H1 (cell line): ENCODE results near the gene POLR1B. TPM values are rescaled to one million over a fixed set of nuclear protein-coding genes. Genes with fewer than 3 reads are reported as not detected.
A peak's percentile ranks its signal among the peaks of the same experiment; 100 is the strongest.

ENCODE experiments used
- CTCF ChIA-PET: fragments of 300-600 bp; sonication (Branson Sonifier 250); formaldehyde crosslinking; loops from one replicate; lab custom pipeline; 2021; ENCODE audit not compliant: partially characterized antibody; lab: Charles Lee
- POLR2A ChIA-PET: fragments of 300-600 bp; sonication (Branson Sonifier 250); formaldehyde crosslinking; loops from one replicate; lab custom pipeline; 2021; ENCODE audit warnings: inconsistent platforms; ENCODE audit not compliant: partially characterized antibody; lab: Charles Lee
- DNase-seq, 2 experiments: peaks; one replicate each; pipeline versions ENCODE4 v3.0.0 to v3.0.0-alpha.2; 2010 to 2022; ENCODE audit warnings: low spot score in 2 of 2, low read depth in 1 of 2, mixed read lengths in 1 of 2
- FAIRE-seq: peaks from 2 replicates; lab custom pipeline; 2011; peaks lifted over from hg19 to GRCh38; lab: Jason Lieb, UNC
- H2AFZ ChIP-seq: 2 replicates; pipeline ENCODE4 v1.8.1; 2012; ENCODE audit warnings: low read length, inconsistent platforms
- H2AK5ac ChIP-seq: 2 replicates; pipeline ENCODE4 v1.6.1; 2013; ENCODE audit warnings: low read depth, low read length
- H2BK120ac ChIP-seq: replicated peaks from 2 replicates; pipeline ENCODE3; 2013; ENCODE audit warnings: low read depth, low read length, inconsistent platforms
- H2BK12ac ChIP-seq: 2 replicates; pipeline ENCODE4 v1.6.1; 2013; ENCODE audit warnings: low read depth, low read length
- H2BK15ac ChIP-seq: 2 replicates; pipeline ENCODE4 v1.6.1; 2013; ENCODE audit warnings: low read length
- H2BK20ac ChIP-seq: 2 replicates; pipeline ENCODE4 v1.6.1; 2013; ENCODE audit warnings: low read length
- H2BK5ac ChIP-seq: 2 replicates; pipeline ENCODE4 v1.6.1; 2013; ENCODE audit warnings: low read depth, low read length
- H3K14ac ChIP-seq: 2 replicates; pipeline ENCODE4 v1.6.1; 2013; ENCODE audit warnings: inconsistent platforms; ENCODE audit not compliant: insufficient read length
- H3K18ac ChIP-seq: 2 replicates; pipeline ENCODE4 v1.6.1; 2013; ENCODE audit warnings: low read length; ENCODE audit errors: extremely low read depth
- H3K23ac ChIP-seq: 2 replicates; pipeline ENCODE4 v1.6.1; 2013; ENCODE audit warnings: inconsistent platforms; ENCODE audit not compliant: insufficient read length
- H3K23me2 ChIP-seq: 2 replicates; pipeline ENCODE4 v1.6.1; 2013; ENCODE audit warnings: low read depth, low read length
- H3K27ac ChIP-seq: 2 replicates; pipeline ENCODE4 v1.6.1; 2011; ENCODE audit warnings: low read depth, low read length, inconsistent platforms
- H3K27me3 ChIP-seq, 4 experiments: replicated peaks in 1 of 4; 1 replicate in 1 of 4; 2 replicates in 3 of 4; pipeline versions ENCODE4 v1.6.1 to v1.8.1; 2011 to 2013; ENCODE audit warnings: low read length in 3 of 4, mild to moderate bottlenecking in 3 of 4, inconsistent platforms in 2 of 4, mixed read lengths in 2 of 4, moderate library complexity in 1 of 4; ENCODE audit not compliant: control insufficient read depth in 3 of 4, insufficient read depth in 3 of 4; ENCODE audit errors: extremely low read depth in 1 of 4
- H3K36me3 ChIP-seq, 4 experiments: 2 replicates each; pipeline versions ENCODE4 v1.6.1 to v1.8.1; 2011 to 2013; ENCODE audit warnings: mild to moderate bottlenecking in 4 of 4, low read length in 3 of 4, moderate library complexity in 2 of 4, control low read depth in 1 of 4, inconsistent platforms in 1 of 4; ENCODE audit not compliant: insufficient read depth in 4 of 4, control insufficient read depth in 2 of 4
- H3K4ac ChIP-seq: replicated peaks from 2 replicates; pipeline ENCODE3; 2013; ENCODE audit warnings: low read length, low read depth, mixed read lengths, inconsistent platforms; ENCODE audit not compliant: insufficient read length
- H3K4me1 ChIP-seq, 4 experiments: replicated peaks in 1 of 4; 1 replicate in 1 of 4; 2 replicates in 3 of 4; pipeline versions ENCODE4 v1.6.1 to v1.8.1; 2011 to 2013; ENCODE audit warnings: low read length in 3 of 4, inconsistent platforms in 2 of 4, mixed read lengths in 1 of 4; ENCODE audit not compliant: insufficient read depth in 4 of 4, control insufficient read depth in 3 of 4
- H3K4me2 ChIP-seq, 2 experiments: 2 replicates each; pipeline versions ENCODE4 v1.6.1 to v1.8.1; 2011 to 2013; ENCODE audit warnings: low read depth in 2 of 2, low read length in 2 of 2, control low read depth in 1 of 2, inconsistent platforms in 1 of 2, mild to moderate bottlenecking in 1 of 2; ENCODE audit not compliant: insufficient read depth in 1 of 2
- H3K4me3 ChIP-seq, 4 experiments: fragments of 200-600, 300-600 bp in 1 of 4; sonication (generic), shearing (Covaris generic), sonication (Bioruptor Twin) in 1 of 4; 2 replicates each; pipeline versions ENCODE4 v1.5.1 to v1.8.1; 2011 to 2016; ENCODE audit warnings: low read length in 4 of 4, low read depth in 3 of 4, control low read depth in 2 of 4, inconsistent platforms in 2 of 4, mild to moderate bottlenecking in 2 of 4, mixed read lengths in 1 of 4, moderate library complexity in 1 of 4; ENCODE audit not compliant: insufficient read depth in 2 of 4; ENCODE audit errors: extremely low read depth in 1 of 4
- H3K56ac ChIP-seq: replicated peaks from 2 replicates; pipeline ENCODE3; 2013; ENCODE audit warnings: low read depth, mild to moderate bottlenecking, mixed read lengths, low read length, inconsistent platforms; ENCODE audit not compliant: insufficient read length
- H3K79me1 ChIP-seq: 2 replicates; pipeline ENCODE4 v1.6.1; 2013; ENCODE audit warnings: low read depth, low read length, control low read depth
- H3K79me2 ChIP-seq, 2 experiments: 2 replicates each; pipeline versions ENCODE4 v1.6.1 to v1.8.1; 2012 to 2013; ENCODE audit warnings: low read length in 2 of 2, mild to moderate bottlenecking in 2 of 2, inconsistent platforms in 1 of 2; ENCODE audit not compliant: insufficient read depth in 2 of 2, control insufficient read depth in 1 of 2
- H3K9ac ChIP-seq, 4 experiments: replicated peaks in 1 of 4; 1 replicate in 1 of 4; 2 replicates in 3 of 4; pipeline versions ENCODE4 v1.6.1 to v1.8.1; 2011 to 2013; ENCODE audit warnings: low read depth in 3 of 4, low read length in 3 of 4, control low read depth in 2 of 4, mild to moderate bottlenecking in 2 of 4, moderate library complexity in 2 of 4, inconsistent platforms in 1 of 4; ENCODE audit errors: extremely low read depth in 1 of 4
- H3K9me3 ChIP-seq, 2 experiments: 2 replicates each; pipeline versions ENCODE4 v1.6.1 to v1.8.1; 2012 to 2013; ENCODE audit warnings: mild to moderate bottlenecking in 2 of 2, moderate library complexity in 2 of 2, control low read depth in 1 of 2, inconsistent platforms in 1 of 2, low read depth in 1 of 2, low read length in 1 of 2, mixed read lengths in 1 of 2; ENCODE audit not compliant: insufficient read depth in 2 of 2
- H4K20me1 ChIP-seq, 2 experiments: replicated peaks in 1 of 2; 2 replicates each; pipeline versions ENCODE3 to v1.8.1; 2011 to 2013; ENCODE audit warnings: inconsistent platforms in 2 of 2, low read length in 2 of 2, mild to moderate bottlenecking in 1 of 2; ENCODE audit not compliant: insufficient read depth in 2 of 2, control insufficient read depth in 1 of 2
- H4K5ac ChIP-seq: 2 replicates; pipeline ENCODE4 v1.6.1; 2013; ENCODE audit warnings: low read length, low read depth, mixed read lengths, inconsistent platforms; ENCODE audit not compliant: insufficient read length
- H4K8ac ChIP-seq: 2 replicates; pipeline ENCODE4 v1.8.0; 2013; ENCODE audit warnings: mild to moderate bottlenecking, moderate library complexity, low read length, inconsistent platforms; ENCODE audit not compliant: insufficient read depth; ENCODE audit errors: extremely low read depth
- H4K91ac ChIP-seq: replicated peaks from 2 replicates; pipeline ENCODE3; 2013; ENCODE audit warnings: low read length, mixed read lengths, inconsistent platforms; ENCODE audit not compliant: insufficient read length
- CBX5 ChIP-seq: fragments of 300-800, 300-1000 bp; sonication (generic); IDR thresholded peaks from 2 replicates; pipeline ENCODE4 v1.7.1; 2016; ENCODE audit warnings: antibody characterized with exemption, low read length, low read depth
- CBX8 ChIP-seq: fragments of 300-800, 300-1000 bp; sonication (generic); IDR thresholded peaks from 2 replicates; pipeline ENCODE4 v1.7.1; 2016; ENCODE audit warnings: low read depth, low read length, borderline replicate concordance
- CTBP2 ChIP-seq: IDR thresholded peaks from 2 replicates; pipeline ENCODE4 v1.7.0; 2011; ENCODE audit warnings: borderline replicate concordance, mild to moderate bottlenecking, moderate library complexity, mixed read lengths, low read length; ENCODE audit not compliant: insufficient read depth, insufficient read length
- EZH2 ChIP-seq: fragments of 200-600 bp; sonication (generic); IDR thresholded peaks from 2 replicates; pipeline ENCODE4 v1.7.1; 2012; ENCODE audit warnings: low read depth, mild to moderate bottlenecking, moderate library complexity, low read length, inconsistent platforms; ENCODE audit not compliant: severe bottlenecking
- GABPA ChIP-seq: IDR thresholded peaks from 2 replicates; pipeline ENCODE4 v1.6.1; 2011; ENCODE audit warnings: mild to moderate bottlenecking, low read length, moderate library complexity, borderline replicate concordance; ENCODE audit not compliant: insufficient read depth
- HDAC6 ChIP-seq: IDR thresholded peaks from one replicate; pipeline ENCODE4 v1.7.1; 2012; ENCODE audit warnings: low read depth, mild to moderate bottlenecking, inconsistent platforms, low read length, moderate library complexity
- KDM1A ChIP-seq: fragments of 200-600, 300-600 bp; sonication (generic); IDR thresholded peaks from 2 replicates; pipeline ENCODE4 v1.7.1; 2016; ENCODE audit warnings: mild to moderate bottlenecking, low read length, borderline replicate concordance
- KDM4A ChIP-seq: IDR thresholded peaks from one replicate; pipeline ENCODE4 v1.7.1; 2012; ENCODE audit warnings: low read depth, mild to moderate bottlenecking, moderate library complexity, low read length, inconsistent platforms; ENCODE audit not compliant: severe bottlenecking
- NANOG ChIP-seq: IDR thresholded peaks from 2 replicates; pipeline ENCODE4 v1.6.1; 2011; ENCODE audit warnings: low read length, low read depth, mild to moderate bottlenecking, inconsistent platforms; ENCODE audit not compliant: insufficient read depth, poor library complexity, severe bottlenecking
- NRF1 ChIP-seq: IDR thresholded peaks from 2 replicates; pipeline ENCODE4 v1.6.1; 2011; ENCODE audit warnings: mild to moderate bottlenecking, low read depth, low read length, improper control_type of control experiment
- SIN3A ChIP-seq, 2 experiments: IDR thresholded peaks in 1 of 2; conservative IDR thresholded peaks in 1 of 2; 2 replicates each; pipeline ENCODE4 v1.6.1; 2011 to 2012; ENCODE audit warnings: low read length in 2 of 2, improper control_type of control experiment in 1 of 2, low read depth in 1 of 2, mild to moderate bottlenecking in 1 of 2
- WGBS, 2 experiments: shearing (Covaris generic) in 1 of 2; methylation state at CpG; one replicate each; pipeline versions ENCODE4 v1.1.6 to v1.1.7; 2013 to 2015; ENCODE audit warnings: low lambda C conversion rate in 2 of 2, mixed read lengths in 2 of 2, inconsistent platforms in 1 of 2, low coverage in 1 of 2, missing lambda C conversion rate in 1 of 2; ENCODE audit not compliant: insufficient replicate concordance in 2 of 2, insufficient coverage in 1 of 2, insufficient read length in 1 of 2; ENCODE audit errors: extremely low coverage in 1 of 2, missing lambda C conversion rate in 1 of 2; 5-methylcytosine and 5-hydroxymethylcytosine counted together
- polyA plus RNA-seq, 7 experiments: library from polyadenylated mRNA; depleted of rRNA in 3 of 7; stranded (reverse) in 5 of 7; unstranded in 2 of 7; fragments of >200 nt in 5 of 7; fragments of 200-250 nt in 2 of 7; gene quantifications; 1 replicate in 5 of 7; 2 replicates in 1 of 7; 4 replicates in 1 of 7; pipeline versions ENCODE4 v1.2.1 to v1.2.3, GENCODE V29; 2011 to 2013; ENCODE audit warnings: missing spikeins in 2 of 7, mixed read lengths in 2 of 7
- total RNA-seq: library from RNA; stranded (reverse); fragmentation: NEBNext Ultra II Directional; extraction: Animal tissue kit (Norgen Biotek cat#: 25700); gene quantifications from 2 replicates; pipeline ENCODE4 v1.2.1, GENCODE V29; 2021
- TF ChIP-seq, protein P1 (sequence below): IDR thresholded peaks from 2 replicates; pipeline ENCODE4 v1.6.1; 2011; ENCODE audit warnings: low read length, improper control_type of control experiment

The POLR1B gene
- total and polyA plus RNA-seq, 2 of the 8 experiments (the other 6 are each of a cell fraction or from before 2014, with no cell fraction given), result 24.3 to 69.4 TPM

GRCh38 chr2:112622528-112622849 is 80.2 kb downstream of the POLR1B start:
- H3K18ac ChIP-seq, result no peak overlapping the region
- ChIA-PET CTCF (interaction anchor here (10.5 kb wide), 1 partner anchor 103 kb away, joined by 185 read pairs; the partner anchor contains the start of gene NT5DC4), POLR2A (interaction anchor here (0.8 kb wide), 1 partner anchor 23 kb away, joined by 3 read pairs; no protein-coding TSS in a partner anchor)
- no peak overlapping the region for H4K8ac ChIP-seq
- no peak overlapping the region for H3K27ac ChIP-seq
- no peak for DNase-seq
- no peaks in the 10 kb centered on the region for H3K79me2 ChIP-seq
- H2BK5ac ChIP-seq, result 0 out of 2 replicates have a peak overlapping the region, but pooled peaks have one; percentile 40
- no peak for FAIRE-seq
- H3K56ac ChIP-seq, result no peak overlapping the region
- no peak overlapping the region; the same call in 1 of the 2 replicates for H2BK12ac ChIP-seq
- H2BK120ac ChIP-seq, result no peak overlapping the region
- no peak overlapping the region for H2AK5ac ChIP-seq
- H3K9me3 ChIP-seq, result no peaks in the 10 kb centered on the region
- H3K4ac ChIP-seq, result no peak overlapping the region
- H3K4me1 ChIP-seq, result no peaks in the 10 kb centered on the region
- no peak overlapping the region for H3K4me3 ChIP-seq
- H2BK20ac ChIP-seq, result no peak overlapping the region
- no peak overlapping the region for H4K91ac ChIP-seq
- no peak overlapping the region for H3K23ac ChIP-seq
- H2AFZ ChIP-seq, result peak overlapping the region; percentile 10; the same call in 1 of the 2 replicates
- no peaks in the 10 kb centered on the region for H4K20me1 ChIP-seq
- no peak overlapping the region for H4K5ac ChIP-seq
- peaks cover 1% of the 10 kb centered on the region; the same call in 1 of the 2 replicates for H3K23me2 ChIP-seq
- no peaks in the 10 kb centered on the region for H3K79me1 ChIP-seq
- no peak overlapping the region for H3K14ac ChIP-seq
- H3K36me3 ChIP-seq, result no peaks in the 10 kb centered on the region
- H3K9ac ChIP-seq, result no peak overlapping the region
- H3K4me2 ChIP-seq, result no peak overlapping the region
- no peaks in the 10 kb centered on the region for H3K27me3 ChIP-seq
- 88% methylated on average over 3 of the region's 3 CpGs; no CpG with 5 or more reads in 1 of the 2 experiments for WGBS, 2 experiments
- H2BK15ac ChIP-seq, result no peak overlapping the region
- TF ChIP-seq EZH2 (no peak), SIN3A (conservative IDR thresholded peaks at IDR 0.05 in 1 of 2, IDR thresholded peaks at IDR 0.05 in 1 of 2; ENCODE audit: low read depth in 1 of 2, low read length in 2 of 2) (no peak), KDM4A (no peak), HDAC6 (no peak), NRF1 (no peak), CTBP2 (no peak), NANOG (no peak), GABPA (no peak), KDM1A (no peak), CBX5 (no peak), CBX8 (no peak)
- TF ChIP-seq, protein P1, sequence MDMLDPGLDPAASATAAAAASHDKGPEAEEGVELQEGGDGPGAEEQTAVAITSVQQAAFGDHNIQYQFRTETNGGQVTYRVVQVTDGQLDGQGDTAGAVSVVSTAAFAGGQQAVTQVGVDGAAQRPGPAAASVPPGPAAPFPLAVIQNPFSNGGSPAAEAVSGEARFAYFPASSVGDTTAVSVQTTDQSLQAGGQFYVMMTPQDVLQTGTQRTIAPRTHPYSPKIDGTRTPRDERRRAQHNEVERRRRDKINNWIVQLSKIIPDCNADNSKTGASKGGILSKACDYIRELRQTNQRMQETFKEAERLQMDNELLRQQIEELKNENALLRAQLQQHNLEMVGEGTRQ, result no peak
